HG03025 (cell line): ENCODE results near the gene SLC43A2.
A peak's percentile ranks its signal among the peaks of the same experiment; 100 is the strongest.

Source experiments
- ATAC-seq: cut with Tn5 transposase; IDR thresholded peaks from one replicate; pipeline ENCODE4 v1.9.1; 2021; ENCODE audit warnings: mild to moderate bottlenecking, moderate library complexity; ENCODE audit not compliant: unreplicated experiment, low FRiP score

Gene SLC43A2

DNA sequence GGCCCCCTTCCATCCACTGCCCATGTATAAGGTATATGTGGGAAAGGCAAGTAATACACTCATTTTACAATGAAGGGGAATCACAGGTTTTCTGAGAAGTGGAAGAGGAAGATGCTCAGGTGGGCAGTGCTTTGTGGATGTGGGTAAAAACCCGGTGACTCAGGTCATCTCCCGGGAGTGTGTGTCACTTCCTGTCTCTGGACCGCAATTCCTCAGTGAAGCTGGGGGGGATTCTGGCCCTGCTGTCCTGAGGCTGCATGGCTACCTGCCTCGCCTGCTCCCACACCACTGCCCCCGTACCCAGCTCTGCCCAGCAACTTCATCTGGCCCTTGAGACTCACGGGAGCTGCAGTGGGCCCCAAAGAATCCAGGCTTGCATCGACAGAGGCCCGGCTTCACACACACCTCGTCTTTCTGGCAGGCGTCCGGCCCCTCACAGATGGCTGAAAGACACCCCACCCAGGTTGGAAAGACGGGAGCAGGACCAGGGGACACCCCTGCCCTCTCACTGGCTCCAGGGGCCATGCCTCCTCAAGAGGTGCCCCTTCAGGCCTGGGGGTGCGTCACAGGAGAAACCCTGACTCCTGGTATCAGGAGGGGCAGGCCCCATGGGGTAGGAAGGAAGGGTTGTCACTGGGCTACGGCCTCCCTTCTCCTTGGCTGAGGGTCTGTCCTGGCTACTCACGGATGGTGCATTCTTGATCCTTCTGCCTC lies 16.0 kb upstream of the SLC43A2 start:
- ATAC-seq, result no peak

- no peak for ATAC-seq
Observed at GRCh38 chr17:1643999-1644492, 15.4 kb upstream of the SLC43A2 start.

DNA sequence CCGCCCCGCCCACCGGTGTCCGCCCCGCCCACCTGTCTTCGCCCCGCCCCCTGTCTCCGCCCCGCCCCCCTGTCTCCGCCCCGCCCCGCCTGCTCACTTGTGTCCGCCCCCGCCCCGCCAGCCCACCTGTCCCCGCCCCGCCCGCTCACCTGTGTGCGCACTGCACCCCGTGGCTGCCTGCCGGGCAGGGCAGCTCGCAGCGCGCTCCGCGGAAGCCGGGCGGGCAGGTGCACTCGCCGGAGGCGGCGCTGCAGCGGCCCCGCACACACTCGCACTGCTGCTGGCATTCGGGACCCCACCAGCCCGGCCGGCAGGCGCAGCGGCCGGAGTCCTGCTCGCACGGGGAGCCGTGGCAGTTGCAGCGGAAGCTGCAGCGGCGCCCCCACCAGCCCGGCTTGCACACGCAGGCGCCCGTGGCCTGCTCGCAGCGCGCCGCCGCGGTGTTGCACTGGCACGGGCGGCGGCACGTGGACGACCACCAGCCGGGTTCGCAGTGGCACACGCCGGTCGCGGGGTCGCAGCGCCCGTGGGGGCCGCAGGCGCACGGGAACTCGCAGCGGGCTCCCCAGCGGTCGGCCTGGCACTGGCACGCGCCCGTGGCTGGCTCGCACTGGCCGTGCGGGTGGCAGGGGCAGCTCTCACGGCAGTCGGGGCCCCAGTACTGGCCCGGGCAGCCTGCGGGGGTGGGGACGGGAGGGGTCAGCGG lies 14.8 kb upstream of the SLC43A2 start:
- no peak for ATAC-seq

- no peak for ATAC-seq
Observed at GRCh38 chr17:1641065-1641403, 12.4 kb upstream of the SLC43A2 start.

DNA sequence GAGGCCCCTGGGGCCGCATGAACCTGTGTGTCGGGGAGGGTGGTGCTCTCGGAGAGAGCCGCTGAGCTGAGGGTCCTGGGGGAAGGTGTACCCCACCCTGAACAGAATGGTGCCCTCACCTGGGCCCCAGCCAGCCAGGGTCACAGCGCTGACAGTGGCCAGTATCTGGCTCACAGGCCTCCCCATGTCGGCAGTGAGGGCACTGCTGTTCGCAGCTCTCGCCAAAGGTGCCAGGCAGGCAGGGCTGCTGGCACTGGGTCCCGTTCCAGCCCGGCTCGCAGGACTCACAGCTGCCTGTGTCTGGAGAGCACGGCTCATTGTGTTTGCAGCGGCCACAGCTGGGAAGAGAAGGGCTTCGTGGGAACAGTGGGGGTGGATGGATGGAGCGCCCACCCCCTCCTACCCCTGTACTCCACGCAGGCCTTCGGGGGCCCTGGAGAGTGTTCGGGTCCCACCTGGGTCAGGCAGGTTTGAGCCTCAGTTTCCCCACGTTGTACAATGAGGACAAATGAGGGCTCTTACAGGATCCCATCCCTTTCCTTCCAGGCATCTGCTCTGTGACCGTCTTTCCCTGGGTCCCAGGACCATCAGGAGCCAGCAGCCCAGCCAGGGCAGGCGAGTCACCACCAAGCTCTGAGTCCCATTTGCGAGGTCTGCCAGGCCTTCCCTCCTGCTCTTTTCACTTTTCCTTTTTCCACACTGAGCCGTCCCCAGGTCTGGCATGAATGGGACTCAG lies 11.9 kb upstream of the SLC43A2 start:
- ATAC-seq, result no peak

- no peak for ATAC-seq
Observed at GRCh38 chr17:1639549-1640180, 11.0 kb upstream of the SLC43A2 start.

DNA sequence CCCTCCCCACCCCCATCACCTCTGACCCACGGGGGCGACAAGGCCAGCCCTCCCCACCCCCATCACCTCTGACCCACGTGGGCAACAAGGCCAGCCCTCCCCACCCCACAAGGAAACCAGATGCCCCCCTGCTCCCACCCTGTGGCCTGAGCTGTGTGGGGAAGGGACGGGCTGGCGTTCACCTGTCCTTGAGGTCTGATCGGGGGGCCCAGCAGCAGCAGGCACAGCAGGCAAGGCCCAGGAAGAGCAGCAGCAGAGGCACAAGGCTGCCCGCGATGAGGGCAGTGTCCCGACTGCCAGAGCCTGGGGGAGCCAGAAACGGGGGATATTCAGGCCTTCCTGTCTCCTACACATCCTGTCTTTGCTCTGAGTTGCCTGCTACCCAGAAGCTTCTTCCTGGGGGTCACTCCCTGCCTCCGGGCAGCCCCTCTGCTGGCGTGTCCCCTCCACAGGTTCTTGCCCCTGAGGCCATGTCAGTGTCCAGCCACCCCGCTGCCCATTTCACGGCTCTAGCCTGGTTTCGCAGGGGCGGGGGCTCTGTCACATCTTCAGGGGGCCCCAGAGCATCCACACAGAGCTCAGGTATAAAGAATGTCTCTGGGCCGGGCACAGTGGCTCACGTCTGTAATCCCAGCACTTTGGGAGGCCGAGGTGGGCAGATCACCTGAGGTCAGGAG lies 10.1 kb upstream of the SLC43A2 start:
- ATAC-seq, result no peak

GRCh38 chr17:1638171-1638590 lies 9.5 kb upstream of the SLC43A2 start:
- no peak for ATAC-seq

GRCh38 chr17:1636732-1637285 lies 8.2 kb upstream of the SLC43A2 start:
- no peak for ATAC-seq

- no peak for ATAC-seq
Observed at GRCh38 chr17:1635675-1636465, 7.2 kb upstream of the SLC43A2 start.

DNA sequence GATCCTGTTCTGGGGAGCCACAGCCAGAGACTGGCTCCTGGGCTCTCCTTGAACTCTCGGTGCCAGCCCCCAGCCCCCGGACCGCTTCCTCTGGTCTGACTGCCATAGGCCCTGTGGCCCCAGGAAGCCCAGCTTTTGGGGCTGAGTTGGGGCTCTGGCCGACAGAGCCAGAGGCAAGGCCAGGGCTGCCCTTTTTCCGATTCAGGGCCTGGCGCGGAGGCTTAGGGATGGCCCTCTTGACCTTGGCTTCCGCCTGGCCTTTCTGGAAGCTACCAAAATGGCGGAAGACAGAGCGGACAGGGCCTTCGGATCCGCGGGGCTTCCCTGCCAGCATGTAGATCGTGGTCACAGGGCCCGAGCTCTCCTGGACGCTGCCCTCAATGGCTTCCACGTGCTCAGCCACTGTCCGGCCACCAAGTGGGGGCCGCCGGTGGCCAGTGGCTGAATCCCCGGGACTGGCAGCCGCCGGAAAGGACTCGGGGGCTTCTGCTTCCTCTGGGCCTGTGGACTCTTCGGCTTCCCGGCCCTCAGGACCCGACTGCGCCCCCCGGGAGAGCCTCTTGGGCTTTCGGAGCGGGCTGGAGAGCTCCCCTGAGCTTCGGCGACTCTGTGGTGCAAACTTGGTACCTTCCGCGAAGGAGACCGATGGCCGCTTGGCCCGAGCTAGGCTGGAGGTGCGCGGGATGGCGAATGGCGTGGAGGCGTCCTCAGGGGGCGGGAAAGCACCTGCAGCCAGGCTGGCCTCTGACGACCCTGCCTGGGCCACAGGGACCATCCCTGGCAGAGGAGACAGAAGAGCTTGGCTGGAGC lies 6.4 kb upstream of the SLC43A2 start:
- no peak for ATAC-seq

GRCh38 chr17:1630662-1631061 lies 2.0 kb upstream of the SLC43A2 start:
- ATAC-seq, result no peak

- no peak for ATAC-seq
Observed at GRCh38 chr17:1629504-1630310, 1.1 kb upstream of the SLC43A2 start.

- peak; percentile 43 for ATAC-seq
Observed at GRCh38 chr17:1628856-1629503, 346 bp upstream of the SLC43A2 start.

DNA sequence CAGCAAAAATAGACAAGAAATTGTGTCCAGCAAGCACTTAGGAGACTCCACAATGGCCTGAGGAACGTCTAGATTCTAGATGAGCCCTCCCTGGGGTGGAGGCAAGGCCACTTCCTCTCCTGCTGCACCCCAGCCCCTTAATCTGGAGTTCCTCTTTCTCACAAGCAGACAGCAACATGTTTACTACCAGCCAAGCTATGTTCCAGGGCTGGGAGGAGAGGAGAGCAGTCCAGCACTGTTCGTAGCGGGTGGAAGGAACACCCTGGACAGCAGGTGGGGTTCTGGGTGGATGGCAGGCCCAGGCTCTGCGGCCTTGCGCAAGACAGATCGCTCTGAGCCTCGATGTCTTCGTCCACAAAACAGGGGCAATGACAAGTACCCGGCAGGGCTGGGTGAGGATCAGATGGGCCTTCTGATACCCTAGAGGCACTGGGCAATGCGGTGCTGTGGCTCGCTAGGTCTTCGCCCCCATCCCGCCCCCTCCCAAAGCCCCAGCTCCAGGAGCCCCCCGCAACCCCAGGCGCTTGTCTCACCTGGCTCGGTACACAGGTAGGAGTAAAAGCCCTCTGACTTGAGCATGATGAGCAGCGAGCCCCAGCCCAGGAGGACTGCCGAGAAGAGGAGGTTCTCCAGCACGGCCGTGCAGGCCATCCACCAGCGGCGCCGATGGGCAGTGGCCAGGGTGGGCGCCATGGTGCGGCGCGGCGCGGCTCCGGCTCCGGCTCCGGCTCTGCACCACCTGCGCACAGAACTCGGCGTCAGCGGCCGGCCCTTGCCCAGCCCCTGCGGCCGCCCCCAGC lies 1.3 kb downstream of the SLC43A2 start:
- no peak for ATAC-seq

GRCh38 chr17:1626333-1626732 lies 2.3 kb downstream of the SLC43A2 start:
- ATAC-seq, result no peak
